Measurements from ENCODE around the gene SAFB.

DNA sequence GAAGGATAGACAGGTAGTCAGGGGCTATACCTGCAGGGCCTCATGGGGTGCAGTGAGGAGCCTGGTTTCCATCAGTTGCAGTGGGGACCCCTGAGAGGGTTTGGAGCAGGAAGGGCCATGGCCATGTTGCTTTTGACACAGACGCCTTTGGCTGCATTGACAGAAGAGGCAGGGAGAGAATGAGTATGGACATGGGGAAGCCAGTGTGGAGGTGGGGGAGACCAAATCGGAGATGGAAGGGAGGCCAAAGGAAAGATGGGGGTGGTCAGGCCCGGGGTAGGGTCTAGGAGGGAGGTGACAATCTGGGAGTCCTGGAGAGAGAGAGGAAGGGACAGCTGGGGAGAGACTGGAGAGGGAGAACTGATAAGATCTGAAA is 59.2 kb downstream of the SAFB start:
- TF ChIP-seq EP300 (IDR thresholded peaks at IDR 0.05), result no peak
- TF ChIP-seq, protein P1, sequence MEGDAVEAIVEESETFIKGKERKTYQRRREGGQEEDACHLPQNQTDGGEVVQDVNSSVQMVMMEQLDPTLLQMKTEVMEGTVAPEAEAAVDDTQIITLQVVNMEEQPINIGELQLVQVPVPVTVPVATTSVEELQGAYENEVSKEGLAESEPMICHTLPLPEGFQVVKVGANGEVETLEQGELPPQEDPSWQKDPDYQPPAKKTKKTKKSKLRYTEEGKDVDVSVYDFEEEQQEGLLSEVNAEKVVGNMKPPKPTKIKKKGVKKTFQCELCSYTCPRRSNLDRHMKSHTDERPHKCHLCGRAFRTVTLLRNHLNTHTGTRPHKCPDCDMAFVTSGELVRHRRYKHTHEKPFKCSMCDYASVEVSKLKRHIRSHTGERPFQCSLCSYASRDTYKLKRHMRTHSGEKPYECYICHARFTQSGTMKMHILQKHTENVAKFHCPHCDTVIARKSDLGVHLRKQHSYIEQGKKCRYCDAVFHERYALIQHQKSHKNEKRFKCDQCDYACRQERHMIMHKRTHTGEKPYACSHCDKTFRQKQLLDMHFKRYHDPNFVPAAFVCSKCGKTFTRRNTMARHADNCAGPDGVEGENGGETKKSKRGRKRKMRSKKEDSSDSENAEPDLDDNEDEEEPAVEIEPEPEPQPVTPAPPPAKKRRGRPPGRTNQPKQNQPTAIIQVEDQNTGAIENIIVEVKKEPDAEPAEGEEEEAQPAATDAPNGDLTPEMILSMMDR (IDR thresholded peaks at IDR 0.05), result no peak
- no peak for TF ChIP-seq POLR2A (IDR thresholded peaks at IDR 0.05)
